ENCODE data around the gene TMEM212.

Gene TMEM212

DNA sequence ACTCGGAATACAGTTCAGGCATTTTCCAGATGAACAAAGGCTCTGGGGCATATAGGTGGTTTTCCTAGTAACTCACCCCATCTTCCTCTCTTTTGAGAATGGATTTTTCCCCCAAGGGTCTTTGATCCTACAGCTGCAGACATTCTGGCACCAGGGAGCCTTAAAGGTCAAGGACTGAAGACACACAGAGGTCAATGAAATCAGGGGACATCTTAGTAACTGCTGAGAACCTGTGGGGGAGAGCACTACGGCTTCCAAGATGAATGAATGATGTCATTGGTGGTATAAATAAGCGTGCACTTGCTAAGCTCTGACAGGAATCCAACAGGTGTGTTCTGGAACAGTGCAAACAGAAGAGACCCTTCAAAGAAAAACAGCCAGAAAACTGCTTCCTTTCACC lies 36.3 kb downstream of the TMEM212 start:
- no peak for DNase-seq
- Histone ChIP-seq H3K79me1 (ENCODE audit: low read length) (peaks cover 8% of the 10 kb centered on the region), H3K14ac (ENCODE audit: low read length) (no peak overlapping the region), H3K79me2 (ENCODE audit: control insufficient read depth, insufficient read depth, low read length, poor library complexity) (no peaks in the 10 kb centered on the region), H3K4me3 (ENCODE audit: low read depth, low read length) (no peak overlapping the region), H3K9me3 (ENCODE audit: insufficient read depth, low read depth, low read length) (no peaks in the 10 kb centered on the region), H4K8ac (ENCODE audit: low read depth, low read length) (no peak overlapping the region), H3K18ac (ENCODE audit: low read length) (no peak overlapping the region), H4K91ac (ENCODE audit: low read depth, low read length) (no peak overlapping the region), H3K4me1 (ENCODE audit: control insufficient read depth in 1 of 2, insufficient read depth in 2 of 2, low read length in 2 of 2) (peaks cover 4 to 21% of the 10 kb centered on the region in 2 experiments), H4K12ac (ENCODE audit: low read depth, low read length) (no peak overlapping the region), H3K9ac (ENCODE audit: low read length) (no peak overlapping the region), H2BK120ac (ENCODE audit: insufficient read depth, low read length, poor library complexity) (no peak overlapping the region), H2BK5ac (ENCODE audit: low read depth, low read length, poor library complexity) (no peak overlapping the region), H2BK12ac (ENCODE audit: low read length) (no peak overlapping the region), H3K4ac (ENCODE audit: low read depth, low read length) (no peak overlapping the region), H2AK5ac (ENCODE audit: low read length) (no peak overlapping the region), H3K4me2 (ENCODE audit: low read length) (no peak overlapping the region), H3K27me3 (ENCODE audit: insufficient read depth, low read length) (no peaks in the 10 kb centered on the region), H3K23ac (ENCODE audit: low read length) (no peak overlapping the region), H3K36me3 (ENCODE audit: control insufficient read depth in 1 of 2, insufficient read depth in 2 of 2, low read length in 2 of 2) (no peaks in the 10 kb centered on the region), H2AFZ (ENCODE audit: insufficient read depth, low read length, poor library complexity) (no peak overlapping the region), H3K27ac (ENCODE audit: low read depth, low read length) (peak overlapping the region; percentile 28)
- WGBS (ENCODE audit: extremely low coverage, insufficient coverage, insufficient read length) = no CpG with 5 or more reads among the region's 3 CpGs

DNA sequence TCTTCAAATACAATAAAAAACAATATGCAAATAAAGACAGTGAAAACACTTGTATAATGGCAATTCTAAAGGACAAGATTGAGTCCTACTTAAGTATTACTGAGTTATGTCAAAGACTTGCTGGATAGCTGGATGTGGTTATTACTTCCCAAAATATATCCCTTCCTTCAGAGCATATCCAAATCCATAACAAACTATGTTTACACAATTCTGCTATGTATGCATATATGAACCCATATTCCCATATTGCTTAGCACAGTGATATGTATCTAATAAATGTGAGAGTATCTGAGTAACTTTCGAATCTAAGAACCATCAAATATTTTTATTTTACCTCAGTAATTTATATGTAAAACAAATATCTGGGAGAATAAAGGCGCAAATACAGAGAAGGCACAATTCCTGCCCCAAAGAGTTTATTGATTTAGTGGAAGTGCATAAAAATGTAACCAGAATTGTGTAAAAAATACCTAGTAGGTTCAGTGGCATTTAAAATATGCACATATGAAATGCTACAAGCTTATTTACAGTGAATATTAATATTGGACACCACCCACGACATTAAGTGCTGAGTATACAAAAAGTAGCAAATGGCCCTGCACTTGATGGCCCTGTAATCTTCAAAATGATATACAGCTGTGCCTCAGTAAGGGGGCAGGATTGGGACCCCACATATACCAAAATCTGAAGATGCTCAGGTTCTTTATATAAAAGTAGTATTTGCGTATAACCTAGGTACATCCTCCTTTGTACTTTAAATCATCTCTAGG lies 37.1 kb downstream of the TMEM212 start:
- no peaks in the 10 kb centered on the region for H3K27me3 ChIP-seq (ENCODE audit: insufficient read depth, low read length)
- WGBS (ENCODE audit: extremely low coverage, insufficient coverage, insufficient read length) = no CpG with 5 or more reads among the region's 4 CpGs

DNA sequence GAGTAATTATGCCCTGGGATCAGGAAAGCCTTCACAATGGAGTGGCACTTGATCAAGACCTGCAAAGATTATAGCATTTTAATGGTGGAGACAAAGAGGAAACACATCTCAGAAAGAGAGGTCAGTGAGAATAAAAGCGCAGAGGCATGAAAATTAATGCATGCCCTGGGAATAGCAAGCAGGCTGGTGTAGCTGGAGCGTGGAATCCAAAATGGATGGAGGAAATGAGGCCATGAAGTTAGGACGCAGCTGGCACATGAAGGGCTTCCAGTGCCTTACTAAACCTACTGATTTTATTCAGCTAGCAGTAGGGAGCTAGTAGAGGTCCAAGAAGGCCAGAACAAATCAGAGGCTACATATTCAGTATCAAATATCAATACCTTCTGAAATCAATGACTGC lies 38.1 kb downstream of the TMEM212 start:
- Histone ChIP-seq H4K91ac (ENCODE audit: low read depth, low read length) (no peak overlapping the region), H3K79me1 (ENCODE audit: low read length) (peaks cover 2% of the 10 kb centered on the region), H4K12ac (ENCODE audit: low read depth, low read length) (no peak overlapping the region), H3K36me3 (ENCODE audit: control insufficient read depth in 1 of 2, insufficient read depth in 2 of 2, low read length in 2 of 2) (no peaks in the 10 kb centered on the region), H3K27ac (ENCODE audit: low read depth, low read length) (no peak overlapping the region), H3K18ac (ENCODE audit: low read length) (no peak overlapping the region), H3K9ac (ENCODE audit: low read length) (no peak overlapping the region), H3K27me3 (ENCODE audit: insufficient read depth, low read length) (no peaks in the 10 kb centered on the region), H2BK120ac (ENCODE audit: insufficient read depth, low read length, poor library complexity) (no peak overlapping the region), H3K9me3 (ENCODE audit: insufficient read depth, low read depth, low read length) (no peaks in the 10 kb centered on the region), H3K4me2 (ENCODE audit: low read length) (no peak overlapping the region), H3K14ac (ENCODE audit: low read length) (no peak overlapping the region), H2BK12ac (ENCODE audit: low read length) (peak overlapping the region; percentile 31), H3K23ac (ENCODE audit: low read length) (no peak overlapping the region), H3K79me2 (ENCODE audit: control insufficient read depth, insufficient read depth, low read length, poor library complexity) (no peaks in the 10 kb centered on the region), H2AK5ac (ENCODE audit: low read length) (no peak overlapping the region), H3K4ac (ENCODE audit: low read depth, low read length) (no peak overlapping the region), H2AFZ (ENCODE audit: insufficient read depth, low read length, poor library complexity) (no peak overlapping the region), H2BK5ac (ENCODE audit: low read depth, low read length, poor library complexity) (no peak overlapping the region), H3K4me3 (ENCODE audit: low read depth, low read length) (no peak overlapping the region), H4K8ac (ENCODE audit: low read depth, low read length) (no peak overlapping the region), H3K4me1 (ENCODE audit: control insufficient read depth in 1 of 2, insufficient read depth in 2 of 2, low read length in 2 of 2) (peaks cover 2 to 8% of the 10 kb centered on the region in 2 experiments)
- WGBS (ENCODE audit: extremely low coverage, insufficient coverage, insufficient read length) = no CpG with 5 or more reads among the region's 3 CpGs
- no peak for DNase-seq

More for the DNA sequence above, 37.1 kb downstream of the TMEM212 start:
- Histone ChIP-seq H2BK5ac (ENCODE audit: low read depth, low read length, poor library complexity) (no peak overlapping the region), H2BK12ac (ENCODE audit: low read length) (no peak overlapping the region), H3K18ac (ENCODE audit: low read length) (no peak overlapping the region), H4K91ac (ENCODE audit: low read depth, low read length) (no peak overlapping the region), H3K4ac (ENCODE audit: low read depth, low read length) (no peak overlapping the region), H4K12ac (ENCODE audit: low read depth, low read length) (no peak overlapping the region), H2BK120ac (ENCODE audit: insufficient read depth, low read length, poor library complexity) (no peak overlapping the region), H2AFZ (ENCODE audit: insufficient read depth, low read length, poor library complexity) (no peak overlapping the region), H3K9me3 (ENCODE audit: insufficient read depth, low read depth, low read length) (no peaks in the 10 kb centered on the region), H3K36me3 (ENCODE audit: control insufficient read depth in 1 of 2, insufficient read depth in 2 of 2, low read length in 2 of 2) (no peaks in the 10 kb centered on the region), H3K79me2 (ENCODE audit: control insufficient read depth, insufficient read depth, low read length, poor library complexity) (no peaks in the 10 kb centered on the region), H3K4me2 (ENCODE audit: low read length) (no peak overlapping the region), H3K27ac (ENCODE audit: low read depth, low read length) (no peak overlapping the region), H3K14ac (ENCODE audit: low read length) (no peak overlapping the region), H3K4me3 (ENCODE audit: low read depth, low read length) (no peak overlapping the region), H3K9ac (ENCODE audit: low read length) (no peak overlapping the region), H3K4me1 (ENCODE audit: control insufficient read depth in 1 of 2, insufficient read depth in 2 of 2, low read length in 2 of 2) (peaks cover 4 to 16% of the 10 kb centered on the region in 2 experiments), H3K79me1 (ENCODE audit: low read length) (peaks cover 3% of the 10 kb centered on the region), H3K23ac (ENCODE audit: low read length) (no peak overlapping the region), H4K8ac (ENCODE audit: low read depth, low read length) (no peak overlapping the region), H2AK5ac (ENCODE audit: low read length) (no peak overlapping the region)
- no peak for DNase-seq

DNA sequence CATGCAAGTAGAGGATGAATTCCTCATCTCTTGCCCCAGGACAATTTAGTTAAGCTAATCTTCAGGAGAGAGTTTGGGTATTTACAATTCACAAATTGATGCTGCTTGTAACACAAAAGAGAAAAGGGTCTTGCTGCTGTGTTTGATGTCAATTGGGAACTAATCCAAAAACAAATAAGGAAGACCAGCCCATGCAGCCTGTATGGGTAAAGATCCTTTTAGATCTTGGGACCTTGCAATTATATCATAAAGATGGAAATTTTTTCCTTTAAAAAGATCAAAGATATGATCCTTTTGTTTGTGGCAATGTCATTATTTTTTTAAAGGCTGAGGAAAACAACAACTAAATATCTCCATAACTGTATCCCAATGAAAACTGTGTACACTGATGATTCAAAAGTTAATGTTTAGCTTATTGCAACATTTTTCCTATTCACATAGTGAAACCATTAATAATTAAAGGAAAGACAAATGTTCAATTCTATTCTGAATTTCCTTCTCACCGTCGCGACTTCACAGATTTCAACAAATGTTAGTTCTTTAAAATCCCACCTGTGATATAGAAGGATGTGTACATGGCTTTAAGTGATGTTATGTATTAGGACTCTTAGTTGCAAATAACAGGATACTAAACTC lies 40.2 kb downstream of the TMEM212 start:
- no peaks in the 10 kb centered on the region for H3K79me2 ChIP-seq (ENCODE audit: control insufficient read depth, insufficient read depth, low read length, poor library complexity)
- H3K27ac ChIP-seq (ENCODE audit: low read depth, low read length) = no peak overlapping the region
- no peak overlapping the region for H4K91ac ChIP-seq (ENCODE audit: low read depth, low read length)
- H3K14ac ChIP-seq (ENCODE audit: low read length) = no peak overlapping the region
- no peak overlapping the region for H3K23ac ChIP-seq (ENCODE audit: low read length)
- no peak overlapping the region for H4K12ac ChIP-seq (ENCODE audit: low read depth, low read length)
- H2BK12ac ChIP-seq (ENCODE audit: low read length) = no peak overlapping the region
- no peaks in the 10 kb centered on the region for H3K79me1 ChIP-seq (ENCODE audit: low read length)
- H3K4me1 ChIP-seq (ENCODE audit: control insufficient read depth in 1 of 2, insufficient read depth in 2 of 2, low read length in 2 of 2) = peaks cover under 1 to 8% of the 10 kb centered on the region in 2 experiments
- DNase-seq = no peak
- no CpG with 5 or more reads among the region's 3 CpGs for WGBS (ENCODE audit: extremely low coverage, insufficient coverage, insufficient read length)
- H3K4me3 ChIP-seq (ENCODE audit: low read depth, low read length) = no peak overlapping the region
- H3K4ac ChIP-seq (ENCODE audit: low read depth, low read length) = no peak overlapping the region
- H3K27me3 ChIP-seq (ENCODE audit: insufficient read depth, low read length) = no peaks in the 10 kb centered on the region
- no peak overlapping the region for H4K8ac ChIP-seq (ENCODE audit: low read depth, low read length)
- H2AK5ac ChIP-seq (ENCODE audit: low read length) = no peak overlapping the region
- no peaks in the 10 kb centered on the region for H3K9me3 ChIP-seq (ENCODE audit: insufficient read depth, low read depth, low read length)
- H3K36me3 ChIP-seq (ENCODE audit: control insufficient read depth in 1 of 2, insufficient read depth in 2 of 2, low read length in 2 of 2) = no peaks in the 10 kb centered on the region
- H2AFZ ChIP-seq (ENCODE audit: insufficient read depth, low read length, poor library complexity) = no peak overlapping the region
- H3K4me2 ChIP-seq (ENCODE audit: low read length) = no peak overlapping the region
- no peak overlapping the region for H2BK5ac ChIP-seq (ENCODE audit: low read depth, low read length, poor library complexity)
- H3K9ac ChIP-seq (ENCODE audit: low read length) = no peak overlapping the region
- H2BK120ac ChIP-seq (ENCODE audit: insufficient read depth, low read length, poor library complexity) = no peak overlapping the region
- no peak overlapping the region for H3K18ac ChIP-seq (ENCODE audit: low read length)

Measured in trophoblast cell (in vitro differentiated cells and primary cell).